ENCODE measurements around the gene RTCA. TPM values are rescaled to one million over a fixed set of nuclear protein-coding genes. Genes with fewer than 3 reads are reported as not detected.
A peak's percentile ranks its signal among the peaks of the same experiment; 100 is the strongest.

RTCA gene
- total RNA-seq, 1 experiment from 2014 or later = 21.7 TPM

- CTCF ChIA-PET = no interaction called here
Observed at GRCh38 chr1:100240631-100241030, 25.4 kb upstream of the RTCA start.

GRCh38 chr1:100246738-100247137 is 19.3 kb upstream of the RTCA start:
- no peak overlapping the region for H3K4me3 Mint-ChIP-seq (ENCODE audit: low read depth, unreplicated experiment)
- DNase-seq = no peak
- H3K9me3 Mint-ChIP-seq (ENCODE audit: low read depth, unreplicated experiment) = no peaks in the 10 kb centered on the region
- no peaks in the 10 kb centered on the region for H3K4me1 Mint-ChIP-seq (ENCODE audit: low read depth, unreplicated experiment)
- no TSS peak for BruUV-seq (replicated peaks)
- CTCF ChIA-PET = no interaction called here
- intact Hi-C loops (cut with micrococcal nuclease; ENCODE audit: unreplicated experiment) = no loop called here
- no peaks in the 10 kb centered on the region for H3K27me3 Mint-ChIP-seq (ENCODE audit: unreplicated experiment)
- H3K36me3 Mint-ChIP-seq (ENCODE audit: insufficient read depth, unreplicated experiment) = no peaks in the 10 kb centered on the region
- no peak overlapping the region for H3K27ac Mint-ChIP-seq (ENCODE audit: unreplicated experiment)
- TF ChIP-seq CTCF (IDR thresholded peaks at IDR 0.05; ENCODE audit: unreplicated experiment) = no peak

More at GRCh38 chr1:100240631-100241030, 25.4 kb upstream of the RTCA start:
- H3K36me3 Mint-ChIP-seq (ENCODE audit: insufficient read depth, unreplicated experiment) = peaks cover 6% of the 10 kb centered on the region
- no peaks in the 10 kb centered on the region for H3K9me3 Mint-ChIP-seq (ENCODE audit: low read depth, unreplicated experiment)
- no peak overlapping the region for H3K4me3 Mint-ChIP-seq (ENCODE audit: low read depth, unreplicated experiment)
- H3K27ac Mint-ChIP-seq (ENCODE audit: unreplicated experiment) = no peak overlapping the region
- intact Hi-C loops (cut with micrococcal nuclease; ENCODE audit: unreplicated experiment) = no loop called here
- BruUV-seq (replicated peaks) = no TSS peak
- H3K4me1 Mint-ChIP-seq (ENCODE audit: low read depth, unreplicated experiment) = no peaks in the 10 kb centered on the region
- no peak for TF ChIP-seq CTCF (IDR thresholded peaks at IDR 0.05; ENCODE audit: unreplicated experiment)
- H3K27me3 Mint-ChIP-seq (ENCODE audit: unreplicated experiment) = no peaks in the 10 kb centered on the region
- no peak for DNase-seq

DNA sequence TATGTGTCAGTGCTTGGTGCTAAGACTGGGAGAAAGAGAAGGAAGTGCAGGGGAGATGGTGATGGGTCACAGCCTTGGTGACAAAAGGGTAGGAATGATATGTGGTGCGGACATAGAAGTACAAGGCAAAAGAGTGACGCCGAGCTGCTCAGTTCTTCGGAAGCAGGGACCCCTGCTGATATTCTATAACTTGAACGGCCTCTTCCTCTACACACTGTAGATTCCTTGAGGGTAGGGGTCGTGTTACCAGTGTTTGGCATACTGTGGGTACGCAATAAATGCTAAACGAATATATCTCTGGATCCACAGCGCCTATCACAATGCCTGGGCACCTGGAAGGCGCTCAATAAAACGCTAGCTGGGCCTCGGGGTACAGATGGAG is 16.9 kb upstream of the RTCA start:
- H3K9me3 Mint-ChIP-seq (ENCODE audit: low read depth, unreplicated experiment) = no peaks in the 10 kb centered on the region
- H3K4me3 Mint-ChIP-seq (ENCODE audit: low read depth, unreplicated experiment) = no peak overlapping the region
- DNase-seq = no peak
- TSS peak; percentile 69 for BruUV-seq (replicated peaks)
- TF ChIP-seq CTCF (IDR thresholded peaks at IDR 0.05; ENCODE audit: unreplicated experiment) = no peak
- no peaks in the 10 kb centered on the region for H3K36me3 Mint-ChIP-seq (ENCODE audit: insufficient read depth, unreplicated experiment)
- CTCF ChIA-PET = interaction anchor here (1.2 kb wide), 1 partner anchor 17 kb away, joined by 3 read pairs; the partner anchor contains the start of gene RTCA
- H3K27me3 Mint-ChIP-seq (ENCODE audit: unreplicated experiment) = no peaks in the 10 kb centered on the region
- H3K4me1 Mint-ChIP-seq (ENCODE audit: low read depth, unreplicated experiment) = no peaks in the 10 kb centered on the region
- intact Hi-C loops (cut with micrococcal nuclease; ENCODE audit: unreplicated experiment) = no loop called here
- no peak overlapping the region for H3K27ac Mint-ChIP-seq (ENCODE audit: unreplicated experiment)

GRCh38 chr1:100249537-100250257 is 16.3 kb upstream of the RTCA start, which contains the start of gene DBT:
TSS of gene DBT (minus strand) at chr1:100249834. CDS start at chr1:100249820, 14 bp downstream.
- H3K4me3 Mint-ChIP-seq (ENCODE audit: low read depth, unreplicated experiment) = no peak within 1 kb of the TSS
- intact Hi-C loops (cut with micrococcal nuclease; ENCODE audit: unreplicated experiment) = no loop called here
- H3K9me3 Mint-ChIP-seq (ENCODE audit: low read depth, unreplicated experiment) = no peaks in the 10 kb centered on the region
- peak; percentile 88 for DNase-seq
- H3K27me3 Mint-ChIP-seq (ENCODE audit: unreplicated experiment) = no peaks in the 10 kb centered on the region
- no TSS peak for BruUV-seq (replicated peaks)
- TF ChIP-seq CTCF (IDR thresholded peaks at IDR 0.05; ENCODE audit: unreplicated experiment) = no peak
- H3K27ac Mint-ChIP-seq (ENCODE audit: unreplicated experiment) = no peak within 1 kb of the TSS
- H3K36me3 Mint-ChIP-seq (ENCODE audit: insufficient read depth, unreplicated experiment) = no peaks in the 10 kb centered on the region
- H3K4me1 Mint-ChIP-seq (ENCODE audit: low read depth, unreplicated experiment) = no peaks in the 10 kb centered on the region
- CTCF ChIA-PET = interaction anchor here (1.2 kb wide), 1 partner anchor 16 kb away, joined by 3 read pairs; the partner anchor contains the start of gene RTCA

Data from Calu3 (cell line).